ENCODE measurements around the gene SCGB3A1. TPM values are rescaled to one million over a fixed set of nuclear protein-coding genes. Genes with fewer than 3 reads are reported as not detected.

Gene SCGB3A1
- total and polyA plus RNA-seq, 9 of the 15 experiments (the other 6 are each of a cell fraction or from before 2014, with no cell fraction given) = 0.33 TPM; not detected in 8

DNA sequence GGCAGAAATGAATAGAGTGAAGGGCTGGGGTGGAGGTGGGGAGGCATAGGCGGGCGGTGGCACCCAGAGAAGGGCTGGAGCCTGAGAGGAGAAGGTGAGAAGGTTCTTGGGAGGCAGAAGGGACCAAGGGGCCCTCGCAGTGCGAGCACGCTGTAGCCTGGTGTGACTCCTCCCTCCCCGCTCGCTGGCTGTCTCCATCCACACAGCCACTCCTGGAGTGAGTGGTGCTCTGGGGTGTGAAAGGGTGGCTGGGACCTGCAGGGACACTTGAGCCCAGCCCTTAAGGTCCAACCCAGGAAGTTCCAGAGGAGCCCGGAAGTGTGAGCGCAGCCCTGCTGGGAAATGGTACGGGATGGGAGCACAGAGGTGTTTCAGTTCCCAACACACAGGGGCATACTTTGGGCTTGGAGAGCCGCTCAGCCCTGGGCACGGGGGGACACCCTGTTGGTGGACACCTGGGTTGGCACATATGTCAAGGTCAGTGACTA, 9.3 kb upstream of the SCGB3A1 start (continued):
- TF ChIP-seq, protein P1, sequence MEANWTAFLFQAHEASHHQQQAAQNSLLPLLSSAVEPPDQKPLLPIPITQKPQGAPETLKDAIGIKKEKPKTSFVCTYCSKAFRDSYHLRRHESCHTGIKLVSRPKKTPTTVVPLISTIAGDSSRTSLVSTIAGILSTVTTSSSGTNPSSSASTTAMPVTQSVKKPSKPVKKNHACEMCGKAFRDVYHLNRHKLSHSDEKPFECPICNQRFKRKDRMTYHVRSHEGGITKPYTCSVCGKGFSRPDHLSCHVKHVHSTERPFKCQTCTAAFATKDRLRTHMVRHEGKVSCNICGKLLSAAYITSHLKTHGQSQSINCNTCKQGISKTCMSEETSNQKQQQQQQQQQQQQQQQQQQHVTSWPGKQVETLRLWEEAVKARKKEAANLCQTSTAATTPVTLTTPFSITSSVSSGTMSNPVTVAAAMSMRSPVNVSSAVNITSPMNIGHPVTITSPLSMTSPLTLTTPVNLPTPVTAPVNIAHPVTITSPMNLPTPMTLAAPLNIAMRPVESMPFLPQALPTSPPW (CRISPR knock-in tag; IDR thresholded peaks at IDR 0.05) = no peak
- TF ChIP-seq DNMT1 (IDR thresholded peaks at IDR 0.05) (no peak), TGIF2 (CRISPR knock-in tag; IDR thresholded peaks at IDR 0.05) (no peak), ETS2 (tag; IDR thresholded peaks at IDR 0.05; ENCODE audit: borderline replicate concordance, poor library complexity, severe bottlenecking) (no peak), ZFP1 (CRISPR knock-in tag; IDR thresholded peaks at IDR 0.05) (no peak), GTF2A2 (tag; IDR thresholded peaks at IDR 0.05) (no peak)
- TF ChIP-seq, protein P2, sequence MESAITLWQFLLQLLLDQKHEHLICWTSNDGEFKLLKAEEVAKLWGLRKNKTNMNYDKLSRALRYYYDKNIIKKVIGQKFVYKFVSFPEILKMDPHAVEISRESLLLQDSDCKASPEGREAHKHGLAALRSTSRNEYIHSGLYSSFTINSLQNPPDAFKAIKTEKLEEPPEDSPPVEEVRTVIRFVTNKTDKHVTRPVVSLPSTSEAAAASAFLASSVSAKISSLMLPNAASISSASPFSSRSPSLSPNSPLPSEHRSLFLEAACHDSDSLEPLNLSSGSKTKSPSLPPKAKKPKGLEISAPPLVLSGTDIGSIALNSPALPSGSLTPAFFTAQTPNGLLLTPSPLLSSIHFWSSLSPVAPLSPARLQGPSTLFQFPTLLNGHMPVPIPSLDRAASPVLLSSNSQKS (CRISPR knock-in tag; IDR thresholded peaks at IDR 0.05) = no peak
- TF ChIP-seq, protein P3, sequence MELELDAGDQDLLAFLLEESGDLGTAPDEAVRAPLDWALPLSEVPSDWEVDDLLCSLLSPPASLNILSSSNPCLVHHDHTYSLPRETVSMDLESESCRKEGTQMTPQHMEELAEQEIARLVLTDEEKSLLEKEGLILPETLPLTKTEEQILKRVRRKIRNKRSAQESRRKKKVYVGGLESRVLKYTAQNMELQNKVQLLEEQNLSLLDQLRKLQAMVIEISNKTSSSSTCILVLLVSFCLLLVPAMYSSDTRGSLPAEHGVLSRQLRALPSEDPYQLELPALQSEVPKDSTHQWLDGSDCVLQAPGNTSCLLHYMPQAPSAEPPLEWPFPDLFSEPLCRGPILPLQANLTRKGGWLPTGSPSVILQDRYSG (tag; conservative IDR thresholded peaks at IDR 0.05; ENCODE audit: low read depth) = no peak
- TF ChIP-seq, protein P4, sequence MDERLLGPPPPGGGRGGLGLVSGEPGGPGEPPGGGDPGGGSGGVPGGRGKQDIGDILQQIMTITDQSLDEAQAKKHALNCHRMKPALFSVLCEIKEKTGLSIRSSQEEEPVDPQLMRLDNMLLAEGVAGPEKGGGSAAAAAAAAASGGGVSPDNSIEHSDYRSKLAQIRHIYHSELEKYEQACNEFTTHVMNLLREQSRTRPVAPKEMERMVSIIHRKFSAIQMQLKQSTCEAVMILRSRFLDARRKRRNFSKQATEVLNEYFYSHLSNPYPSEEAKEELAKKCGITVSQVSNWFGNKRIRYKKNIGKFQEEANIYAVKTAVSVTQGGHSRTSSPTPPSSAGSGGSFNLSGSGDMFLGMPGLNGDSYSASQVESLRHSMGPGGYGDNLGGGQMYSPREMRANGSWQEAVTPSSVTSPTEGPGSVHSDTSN (CRISPR knock-in tag; IDR thresholded peaks at IDR 0.05; ENCODE audit: low read depth) = no peak
- TF ChIP-seq, protein P4 (tag; conservative IDR thresholded peaks at IDR 0.05; ENCODE audit: low read depth) = no peak
